ENCODE results near the gene SPTA1. TPM values are rescaled to one million over a fixed set of nuclear protein-coding genes. Genes with fewer than 3 reads are reported as not detected.

The SPTA1 gene
- total RNA-seq, 1 donor from 2014 or later = not detected

DNA sequence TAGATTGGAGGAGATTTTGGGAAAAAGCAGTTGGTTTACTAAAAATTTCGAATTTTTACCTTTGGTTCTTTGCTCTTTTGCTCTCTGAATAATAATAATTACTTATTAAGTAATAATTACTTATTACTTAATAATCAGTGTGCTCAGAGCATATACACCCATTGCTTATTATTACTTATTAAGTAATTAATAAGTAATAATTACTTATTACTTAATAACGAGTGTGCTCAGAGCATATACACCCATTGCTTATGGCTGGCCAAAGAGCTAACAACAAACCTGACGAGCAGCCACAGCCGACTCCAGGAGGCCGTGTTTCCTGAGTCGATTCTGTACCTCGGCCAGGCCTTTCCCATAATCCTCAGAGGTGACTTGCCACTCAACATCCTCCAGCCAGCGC, 20.5 kb downstream of the SPTA1 start:
- H3K9me3 ChIP-seq = no peaks in the 10 kb centered on the region
- H3K36me3 ChIP-seq = no peaks in the 10 kb centered on the region
- intact Hi-C loops (cut with DNase I) = no loop called here
- TF ChIP-seq, protein P1, sequence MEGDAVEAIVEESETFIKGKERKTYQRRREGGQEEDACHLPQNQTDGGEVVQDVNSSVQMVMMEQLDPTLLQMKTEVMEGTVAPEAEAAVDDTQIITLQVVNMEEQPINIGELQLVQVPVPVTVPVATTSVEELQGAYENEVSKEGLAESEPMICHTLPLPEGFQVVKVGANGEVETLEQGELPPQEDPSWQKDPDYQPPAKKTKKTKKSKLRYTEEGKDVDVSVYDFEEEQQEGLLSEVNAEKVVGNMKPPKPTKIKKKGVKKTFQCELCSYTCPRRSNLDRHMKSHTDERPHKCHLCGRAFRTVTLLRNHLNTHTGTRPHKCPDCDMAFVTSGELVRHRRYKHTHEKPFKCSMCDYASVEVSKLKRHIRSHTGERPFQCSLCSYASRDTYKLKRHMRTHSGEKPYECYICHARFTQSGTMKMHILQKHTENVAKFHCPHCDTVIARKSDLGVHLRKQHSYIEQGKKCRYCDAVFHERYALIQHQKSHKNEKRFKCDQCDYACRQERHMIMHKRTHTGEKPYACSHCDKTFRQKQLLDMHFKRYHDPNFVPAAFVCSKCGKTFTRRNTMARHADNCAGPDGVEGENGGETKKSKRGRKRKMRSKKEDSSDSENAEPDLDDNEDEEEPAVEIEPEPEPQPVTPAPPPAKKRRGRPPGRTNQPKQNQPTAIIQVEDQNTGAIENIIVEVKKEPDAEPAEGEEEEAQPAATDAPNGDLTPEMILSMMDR (IDR thresholded peaks at IDR 0.05) = no peak
- no peak overlapping the region for H3K4me3 ChIP-seq
- H3K4me1 ChIP-seq = no peaks in the 10 kb centered on the region
- H3K27me3 ChIP-seq = no peaks in the 10 kb centered on the region
- H3K27ac ChIP-seq = no peak overlapping the region
- no peak for DNase-seq (ENCODE audit: low spot score in 2 of 2)

DNA sequence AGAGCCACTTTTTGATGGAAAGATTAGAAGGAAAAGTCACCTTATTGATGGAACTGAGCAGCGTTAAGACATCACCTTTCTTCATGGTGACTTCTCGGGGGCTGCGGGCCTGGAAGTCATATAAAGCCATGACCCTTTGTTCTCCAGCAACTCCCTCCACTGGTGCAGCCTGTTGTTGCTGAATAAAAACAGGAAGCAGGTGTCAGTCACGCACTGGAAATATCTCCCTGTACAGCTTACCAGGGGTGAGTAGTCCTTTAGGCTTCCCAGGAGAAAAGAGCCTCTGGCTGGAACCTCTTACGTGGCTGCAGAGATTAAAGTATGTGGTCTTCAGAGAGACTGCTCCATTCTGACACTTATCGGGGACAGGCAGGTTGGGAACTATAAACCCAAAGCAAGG, 31.9 kb downstream of the SPTA1 start:
- intact Hi-C loops (cut with DNase I) = no loop called here
- Histone ChIP-seq H3K27ac (no peak overlapping the region), H3K9me3 (no peaks in the 10 kb centered on the region)

DNA sequence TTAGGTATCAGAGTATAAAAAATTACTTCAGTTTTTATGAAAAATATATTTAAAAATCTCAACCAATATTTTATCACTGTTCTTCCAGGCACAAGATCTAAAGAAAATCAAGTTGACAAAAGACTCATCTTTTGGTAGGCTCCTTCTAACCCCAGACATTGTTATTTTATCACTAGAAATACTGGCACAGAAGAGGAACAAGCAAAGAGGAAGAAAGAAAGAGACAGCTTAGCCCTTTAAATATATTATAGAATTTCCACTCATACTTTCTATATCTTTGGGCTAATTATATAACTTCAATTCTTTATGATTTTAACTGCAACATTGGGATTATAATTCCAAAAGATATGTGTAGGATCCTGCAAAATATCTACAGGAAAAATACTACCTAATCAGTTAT, 32.4 kb downstream of the SPTA1 start:
- Histone ChIP-seq H3K4me3 (no peak overlapping the region), H3K4me1 (no peaks in the 10 kb centered on the region), H3K36me3 (no peaks in the 10 kb centered on the region), H3K27me3 (no peaks in the 10 kb centered on the region), H3K9me3 (no peaks in the 10 kb centered on the region), H3K27ac (no peak overlapping the region)
- TF ChIP-seq, protein P1 (IDR thresholded peaks at IDR 0.05) = no peak
- intact Hi-C loops (cut with DNase I) = no loop called here
- DNase-seq (ENCODE audit: low spot score in 2 of 2) = no peak

More for the DNA sequence above, 31.9 kb downstream of the SPTA1 start:
- Histone ChIP-seq H3K4me1 (no peaks in the 10 kb centered on the region), H3K27me3 (no peaks in the 10 kb centered on the region), H3K4me3 (no peak overlapping the region), H3K36me3 (no peaks in the 10 kb centered on the region)
- TF ChIP-seq, protein P1 (IDR thresholded peaks at IDR 0.05) = no peak
- DNase-seq (ENCODE audit: low spot score in 2 of 2) = no peak

DNA sequence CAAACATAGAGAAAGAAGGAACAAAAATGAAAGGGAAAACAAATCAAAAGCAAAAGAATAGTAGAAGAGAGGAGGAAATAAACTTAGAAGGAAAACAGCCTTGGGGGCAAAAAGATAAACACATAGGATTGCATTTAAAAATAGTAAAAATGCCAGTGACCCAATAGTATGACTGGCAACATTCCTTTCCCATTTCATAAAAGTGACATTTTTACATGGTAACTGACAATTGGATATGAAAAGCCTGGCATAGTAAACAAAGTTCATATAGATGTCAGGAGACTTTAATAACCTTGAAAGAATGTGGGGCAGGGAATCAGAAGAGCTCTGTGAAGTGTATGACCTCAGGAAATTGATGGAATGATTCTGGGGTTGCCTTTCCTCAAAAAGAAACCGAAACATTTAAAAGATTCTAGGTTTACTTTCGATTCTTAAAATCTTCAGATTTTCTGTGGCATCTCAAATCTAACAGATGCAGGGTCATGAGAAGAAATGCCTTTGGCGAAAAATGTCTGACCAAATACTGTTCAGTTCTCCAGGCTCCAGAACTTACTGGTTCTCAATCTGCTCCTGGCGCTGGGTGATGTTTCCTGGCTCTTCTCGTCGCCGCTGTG, 33.7 kb downstream of the SPTA1 start:
- intact Hi-C loops (cut with DNase I) = no loop called here

DNA sequence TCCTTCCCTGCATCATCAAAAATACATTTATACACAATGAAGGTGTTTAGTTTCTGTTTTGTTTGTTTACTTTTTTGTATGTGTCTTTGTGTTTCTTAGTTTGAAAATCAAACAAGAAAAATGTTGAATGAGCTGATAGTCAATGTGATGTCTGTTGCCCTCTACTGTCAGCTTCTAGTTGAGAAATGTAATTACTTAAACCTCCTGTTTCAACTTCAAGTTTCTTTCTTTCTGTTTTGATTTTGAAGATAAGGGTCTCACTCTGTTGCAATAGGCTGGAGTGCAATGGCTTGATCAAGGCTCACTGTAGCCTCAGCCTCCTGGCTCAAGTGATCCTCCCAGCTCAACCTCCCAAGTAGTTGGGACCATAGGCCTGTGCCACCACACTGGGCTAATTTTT, 37.5 kb downstream of the SPTA1 start:
- no peaks in the 10 kb centered on the region for H3K36me3 ChIP-seq
- TF ChIP-seq, protein P1 (IDR thresholded peaks at IDR 0.05) = no peak
- no peaks in the 10 kb centered on the region for H3K27me3 ChIP-seq
- no peaks in the 10 kb centered on the region for H3K9me3 ChIP-seq
- no peak for DNase-seq (ENCODE audit: low spot score in 2 of 2)
- H3K4me3 ChIP-seq = no peak overlapping the region
- H3K4me1 ChIP-seq = no peaks in the 10 kb centered on the region
- intact Hi-C loops (cut with DNase I) = no loop called here
- H3K27ac ChIP-seq = no peak overlapping the region

More for the DNA sequence above, 33.7 kb downstream of the SPTA1 start:
- Histone ChIP-seq H3K27me3 (no peaks in the 10 kb centered on the region), H3K4me3 (no peak overlapping the region), H3K4me1 (no peaks in the 10 kb centered on the region), H3K27ac (no peak overlapping the region), H3K9me3 (no peaks in the 10 kb centered on the region), H3K36me3 (no peaks in the 10 kb centered on the region)
- DNase-seq (ENCODE audit: low spot score in 2 of 2) = no peak
- TF ChIP-seq, protein P1 (IDR thresholded peaks at IDR 0.05) = no peak

DNA sequence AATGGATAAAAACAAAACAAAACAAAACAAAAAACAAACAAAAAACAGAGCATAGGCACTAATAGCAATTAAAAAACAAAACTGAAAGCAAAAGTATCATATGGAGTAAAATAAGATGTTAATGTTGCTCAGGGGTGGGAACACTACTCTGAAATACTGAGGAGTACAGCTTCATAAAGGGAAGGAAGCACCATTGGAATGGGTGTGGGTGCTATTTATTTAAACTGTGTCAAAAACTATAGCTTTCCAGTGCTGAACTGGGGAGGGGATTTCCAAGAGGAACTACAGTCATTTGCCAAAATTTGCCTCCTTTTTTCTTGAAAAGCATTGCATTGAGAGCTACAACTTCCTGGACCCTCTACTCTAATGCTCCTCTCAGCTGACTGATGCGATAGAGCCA, 40.0 kb downstream of the SPTA1 start:
- TF ChIP-seq, protein P1 (IDR thresholded peaks at IDR 0.05) = no peak
- intact Hi-C loops (cut with DNase I) = no loop called here

More for the DNA sequence above, 40.0 kb downstream of the SPTA1 start:
- Histone ChIP-seq H3K4me1 (no peaks in the 10 kb centered on the region), H3K9me3 (no peaks in the 10 kb centered on the region), H3K27ac (no peak overlapping the region), H3K27me3 (no peaks in the 10 kb centered on the region), H3K4me3 (no peak overlapping the region), H3K36me3 (no peaks in the 10 kb centered on the region)
- DNase-seq (ENCODE audit: low spot score in 2 of 2) = no peak

Data from ascending aorta (tissue), 2 donors.